K562 (cell line): Measurements from ENCODE around the gene PSRC1. TPM values are rescaled to one million over a fixed set of nuclear protein-coding genes. Genes with fewer than 3 reads are reported as not detected.

Source experiments
- ATAC-seq: fragments of 200-7000 bp; cut with Tn5 transposase; 3 replicates; pipeline ENCODE4 v1.9.1; 2020; ENCODE audit warnings: moderate library complexity
- BruUV-seq: library from RNA; stranded (reverse); fragments of 400-500 nt; replicated peaks from 2 replicates; lab custom pipeline; 2021; lab: Mats Ljungman, UMichigan
- CTCF ChIA-PET: fragments of 300-600 bp; formaldehyde crosslinking; extraction: SDS; loops from one replicate; lab custom pipeline; 2021; ENCODE audit warnings: low intra/inter-chr PET ratio; lab: Yijun Ruan, JAX
- POLR2A ChIA-PET: fragments of 300-600, 350-650 bp; sonication (Branson Sonifier 250); formaldehyde crosslinking; extraction: SDS; loops from one replicate; lab custom pipeline; 2021; ENCODE audit warnings: antibody characterized with exemption, inconsistent platforms; lab: Yijun Ruan, JAX
- DNase-seq, 4 experiments: peaks; one replicate each; pipeline versions ENCODE4 v3.0.0 to v3.0.0-alpha.2; 2011 to 2018; ENCODE audit warnings: low spot score in 3 of 4, mixed read lengths in 3 of 4; ENCODE audit errors: extremely low read depth in 1 of 4
- FAIRE-seq: peaks from 2 replicates; lab custom pipeline; 2011; peaks lifted over from hg19 to GRCh38; lab: Jason Lieb, UNC
- H2AFZ ChIP-seq: 2 replicates; pipeline ENCODE4 v1.6.0; 2011; ENCODE audit warnings: low read depth, low read length, control low read depth, inconsistent platforms
- H3K27ac ChIP-seq: fragments of 200-600 bp; 3 replicates; pipeline ENCODE4 v1.8.0; 2011; ENCODE audit warnings: low read depth, mild to moderate bottlenecking, control low read depth, inconsistent platforms, low read length, moderate library complexity, mixed read lengths; ENCODE audit errors: extremely low read depth
- H3K27me3 ChIP-seq, 2 experiments: fragments of 300-600 bp in 1 of 2; 2 replicates in 1 of 2; 3 replicates in 1 of 2; pipeline versions ENCODE4 v1.6.0 to v1.8.0; 2011; ENCODE audit warnings: inconsistent platforms in 2 of 2, low read length in 2 of 2, mild to moderate bottlenecking in 1 of 2, mixed read lengths in 1 of 2, moderate library complexity in 1 of 2; ENCODE audit not compliant: control insufficient read depth in 2 of 2, insufficient read depth in 2 of 2
- H3K36me3 ChIP-seq: fragments of 300-600 bp; 3 replicates; pipeline ENCODE4 v1.8.0; 2011; ENCODE audit warnings: mild to moderate bottlenecking, low read length, inconsistent platforms; ENCODE audit not compliant: control insufficient read depth, insufficient read depth
- H3K4me1 ChIP-seq, 2 experiments: fragments of 200-600 bp in 1 of 2; replicated peaks in 1 of 2; 2 replicates in 1 of 2; 3 replicates in 1 of 2; pipeline versions ENCODE4 v1.5.1 to v1.8.0; 2011; ENCODE audit warnings: inconsistent platforms in 2 of 2, low read length in 2 of 2, mild to moderate bottlenecking in 1 of 2, mixed read lengths in 1 of 2, moderate library complexity in 1 of 2; ENCODE audit not compliant: control insufficient read depth in 2 of 2, insufficient read depth in 2 of 2
- H3K4me2 ChIP-seq: 2 replicates; pipeline ENCODE4 v1.6.1; 2011; ENCODE audit warnings: low read length, control low read depth, inconsistent platforms, mixed read lengths; ENCODE audit not compliant: insufficient read depth
- H3K4me3 ChIP-seq: fragments of 200-600 bp; sonication (generic), shearing (Covaris generic); 2 replicates; pipeline ENCODE4 v1.5.1; 2016; ENCODE audit warnings: control low read depth, inconsistent platforms
- H3K79me2 ChIP-seq: fragments of 200-600 bp; 3 replicates; pipeline ENCODE4 v1.8.0; 2011; ENCODE audit warnings: low read length, inconsistent platforms; ENCODE audit not compliant: control insufficient read depth, insufficient read depth
- H3K9ac ChIP-seq, 2 experiments: 2 replicates each; pipeline versions ENCODE4 v1.6.0 to v1.6.1; 2011; ENCODE audit warnings: low read depth in 2 of 2, low read length in 2 of 2, control low read depth in 1 of 2, inconsistent platforms in 1 of 2, mild to moderate bottlenecking in 1 of 2, mixed read lengths in 1 of 2; ENCODE audit not compliant: insufficient read depth in 1 of 2
- H3K9me1 ChIP-seq: one replicate; pipeline ENCODE4 v1.6.0; 2011; ENCODE audit warnings: inconsistent platforms, mild to moderate bottlenecking, low read length, moderate library complexity; ENCODE audit not compliant: control insufficient read depth, insufficient read depth
- H3K9me3 ChIP-seq: replicated peaks from 2 replicates; pipeline ENCODE4 v1.5.1; 2011; ENCODE audit warnings: low read depth, low read length, inconsistent platforms; ENCODE audit not compliant: control insufficient read depth, insufficient read depth
- H4K20me1 ChIP-seq: replicated peaks from 2 replicates; pipeline ENCODE4 v1.6.1; 2011; ENCODE audit warnings: low read length, inconsistent platforms, mixed read lengths; ENCODE audit not compliant: control insufficient read depth, insufficient read depth
- CREB1 ChIP-seq, 2 experiments: sonication (generic) in 1 of 2; formaldehyde crosslinking in 1 of 2; IDR thresholded peaks; 2 replicates each; pipeline versions ENCODE4 v1.6.1 to v1.8.0; 2012 to 2022; ENCODE audit warnings: inconsistent platforms in 1 of 2, mild to moderate bottlenecking in 1 of 2, missing genetic modification reagents in 1 of 2, moderate library complexity in 1 of 2
- EHMT2 ChIP-seq: fragments of 450-650 bp; IDR thresholded peaks from 2 replicates; pipeline ENCODE4 v1.6.1; 2018; ENCODE audit warnings: antibody characterized with exemption
- HIVEP1 ChIP-seq: fragments of 250-450 bp; sonication (Bioruptor Pico); IDR thresholded peaks from 2 replicates; pipeline ENCODE4 v1.4.0; 2020; ENCODE audit warnings: mild to moderate bottlenecking
- NFXL1 ChIP-seq: fragments of 450-650 bp; formaldehyde crosslinking; IDR thresholded peaks from 2 replicates; pipeline ENCODE4 v1.4.0; 2021; ENCODE audit warnings: mild to moderate bottlenecking
- RBM14 ChIP-seq: fragments of 200-400 bp; formaldehyde crosslinking; IDR thresholded peaks from 2 replicates; pipeline ENCODE4 v1.6.1; 2018; ENCODE audit warnings: low read depth, mild to moderate bottlenecking, low read length, moderate library complexity, borderline replicate concordance; ENCODE audit not compliant: insufficient read depth
- ZKSCAN3 ChIP-seq: fragments of 250-450 bp; sonication (Bioruptor Pico); IDR thresholded peaks from 2 replicates; pipeline ENCODE4 v1.4.0; 2020
- ZNF232 ChIP-seq: sonication (generic); formaldehyde crosslinking; IDR thresholded peaks from 2 replicates; pipeline ENCODE4 v1.8.0; 2022; ENCODE audit warnings: mild to moderate bottlenecking, missing genetic modification reagents
- WGBS: fragments of 100-300 bp; shearing (Covaris generic); methylation state at CpG from one replicate; pipeline ENCODE4 v1.1.6; 2016; ENCODE audit warnings: low coverage, mixed read lengths; ENCODE audit not compliant: insufficient coverage; ENCODE audit errors: missing lambda C conversion rate; 5-methylcytosine and 5-hydroxymethylcytosine counted together
- in situ Hi-C: fragments of 300-500 bp; cut with MboI; formaldehyde crosslinking; loops from 4 replicates; pipeline ENCODE4 v1.15.0; 2018; ENCODE audit warnings: inconsistent platforms, mixed read lengths
- intact Hi-C: fragments of 100-400 bp; cut with micrococcal nuclease; formaldehyde crosslinking; loops from 2 replicates; pipeline ENCODE4 v1.14.2; 2022
- polyA plus RNA-seq, 8 experiments: library from polyadenylated mRNA; depleted of rRNA in 4 of 8; stranded (reverse) in 5 of 8; unstranded in 3 of 8; fragments of >200 nt; fragmentation: Nextera tagmentation in 2 of 8; fragmentation: Illumina TruSeq in 1 of 8; extraction: Ambion mirVana in 2 of 8; extraction: Trizol in 1 of 8; gene quantifications; 2 replicates each; pipeline versions ENCODE4 v1.2.1 to v1.2.3, GENCODE V29; 2011 to 2014; ENCODE audit warnings: inconsistent platforms in 1 of 8, missing spikeins in 1 of 8
- total RNA-seq, 7 experiments: library from RNA; depleted of rRNA in 6 of 7; stranded (reverse); fragments of >200 nt in 6 of 7; fragmentation: Illumina TruSeq in 2 of 7; extraction: Trizol in 2 of 7; gene quantifications; 2 replicates each; pipeline versions ENCODE4 v1.2.1 to v1.2.3, GENCODE V29; 2011 to 2021; ENCODE audit warnings: low replicate concordance in 1 of 7
- TF ChIP-seq, protein P1 (sequence below): fragments of 200-400 bp; formaldehyde crosslinking; IDR thresholded peaks from 2 replicates; pipeline ENCODE4 v1.6.1; 2017; ENCODE audit warnings: mild to moderate bottlenecking, low read depth, low read length, moderate library complexity
- TF ChIP-seq, protein P2 (sequence below): fragments of 450-650 bp; IDR thresholded peaks from 2 replicates; pipeline ENCODE4 v1.6.1; 2016; ENCODE audit warnings: borderline replicate concordance
- TF ChIP-seq, protein P3 (sequence below): fragments of 450-650 bp; IDR thresholded peaks from 2 replicates; pipeline ENCODE4 v1.6.1; 2016; ENCODE audit warnings: antibody characterized with exemption
- TF ChIP-seq, protein P4 (sequence below), 2 experiments: IDR thresholded peaks; 2 replicates each; pipeline ENCODE4 v1.6.1; 2012; ENCODE audit warnings: improper control_type of control experiment in 2 of 2, low read depth in 2 of 2, low read length in 2 of 2, borderline replicate concordance in 1 of 2
- TF ChIP-seq, protein P5 (sequence below): sonication (generic); formaldehyde crosslinking; IDR thresholded peaks from 2 replicates; pipeline ENCODE4 v1.5.0; 2020; ENCODE audit warnings: missing genetic modification reagents

The PSRC1 gene
- total and polyA plus RNA-seq, 9 of the 15 experiments (the other 6 are each of a cell fraction or from before 2014, with no cell fraction given): 6.5 to 65.2 (median 39.3) TPM

DNA sequence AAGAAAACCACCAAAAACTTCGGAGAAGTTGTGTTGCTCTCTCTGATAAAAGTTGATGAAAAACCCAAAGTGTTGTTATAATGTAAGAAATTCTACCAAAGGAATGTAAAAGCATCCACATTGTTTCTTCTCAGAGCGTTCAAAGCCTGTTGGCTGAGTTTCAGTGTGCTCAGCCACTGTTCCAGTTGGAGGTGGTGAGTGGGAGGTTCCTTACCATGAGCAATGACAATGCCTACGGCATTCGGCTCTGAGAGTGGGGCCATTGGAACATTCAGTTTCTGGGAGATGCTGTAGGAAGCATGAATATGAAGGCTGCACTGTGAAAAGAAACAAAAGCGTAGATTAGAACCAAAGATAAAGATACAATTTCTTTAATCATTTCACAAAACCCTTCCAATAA lies 44.3 kb upstream of the PSRC1 start:
- no peaks in the 10 kb centered on the region for H3K9me1 ChIP-seq
- no peak overlapping the region for H3K4me3 ChIP-seq
- no peaks in the 10 kb centered on the region for H3K4me1 ChIP-seq
- H3K79me2 ChIP-seq: no peaks in the 10 kb centered on the region
- intact Hi-C loops: no loop called here
- no peak for ATAC-seq
- DNase-seq: no peak
- in situ Hi-C loops: no loop called here
- H3K27me3 ChIP-seq: no peaks in the 10 kb centered on the region
- no peak overlapping the region for H3K9ac ChIP-seq
- peaks cover 11% of the 10 kb centered on the region for H3K9me3 ChIP-seq
- peaks cover 85% of the 10 kb centered on the region for H3K36me3 ChIP-seq
- H4K20me1 ChIP-seq: no peaks in the 10 kb centered on the region
- FAIRE-seq: no peak
- ChIA-PET CTCF (interaction anchor here (0.6 kb wide), 1 partner anchor 454 kb away, joined by 3 read pairs; no protein-coding TSS in a partner anchor), POLR2A (no interaction called here)
- H2AFZ ChIP-seq: no peak overlapping the region
- H3K27ac ChIP-seq: no peak overlapping the region
- no TSS peak for BruUV-seq
- WGBS: 98% methylated on average over 5 of the region's 5 CpGs
- H3K4me2 ChIP-seq: no peak overlapping the region
- TF ChIP-seq, protein P1, sequence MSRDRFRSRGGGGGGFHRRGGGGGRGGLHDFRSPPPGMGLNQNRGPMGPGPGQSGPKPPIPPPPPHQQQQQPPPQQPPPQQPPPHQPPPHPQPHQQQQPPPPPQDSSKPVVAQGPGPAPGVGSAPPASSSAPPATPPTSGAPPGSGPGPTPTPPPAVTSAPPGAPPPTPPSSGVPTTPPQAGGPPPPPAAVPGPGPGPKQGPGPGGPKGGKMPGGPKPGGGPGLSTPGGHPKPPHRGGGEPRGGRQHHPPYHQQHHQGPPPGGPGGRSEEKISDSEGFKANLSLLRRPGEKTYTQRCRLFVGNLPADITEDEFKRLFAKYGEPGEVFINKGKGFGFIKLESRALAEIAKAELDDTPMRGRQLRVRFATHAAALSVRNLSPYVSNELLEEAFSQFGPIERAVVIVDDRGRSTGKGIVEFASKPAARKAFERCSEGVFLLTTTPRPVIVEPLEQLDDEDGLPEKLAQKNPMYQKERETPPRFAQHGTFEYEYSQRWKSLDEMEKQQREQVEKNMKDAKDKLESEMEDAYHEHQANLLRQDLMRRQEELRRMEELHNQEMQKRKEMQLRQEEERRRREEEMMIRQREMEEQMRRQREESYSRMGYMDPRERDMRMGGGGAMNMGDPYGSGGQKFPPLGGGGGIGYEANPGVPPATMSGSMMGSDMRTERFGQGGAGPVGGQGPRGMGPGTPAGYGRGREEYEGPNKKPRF: no peak
- no peak for TF ChIP-seq ZKSCAN3 (CRISPR knock-in tag)
- TF ChIP-seq EHMT2: no peak
- TF ChIP-seq, protein P2, sequence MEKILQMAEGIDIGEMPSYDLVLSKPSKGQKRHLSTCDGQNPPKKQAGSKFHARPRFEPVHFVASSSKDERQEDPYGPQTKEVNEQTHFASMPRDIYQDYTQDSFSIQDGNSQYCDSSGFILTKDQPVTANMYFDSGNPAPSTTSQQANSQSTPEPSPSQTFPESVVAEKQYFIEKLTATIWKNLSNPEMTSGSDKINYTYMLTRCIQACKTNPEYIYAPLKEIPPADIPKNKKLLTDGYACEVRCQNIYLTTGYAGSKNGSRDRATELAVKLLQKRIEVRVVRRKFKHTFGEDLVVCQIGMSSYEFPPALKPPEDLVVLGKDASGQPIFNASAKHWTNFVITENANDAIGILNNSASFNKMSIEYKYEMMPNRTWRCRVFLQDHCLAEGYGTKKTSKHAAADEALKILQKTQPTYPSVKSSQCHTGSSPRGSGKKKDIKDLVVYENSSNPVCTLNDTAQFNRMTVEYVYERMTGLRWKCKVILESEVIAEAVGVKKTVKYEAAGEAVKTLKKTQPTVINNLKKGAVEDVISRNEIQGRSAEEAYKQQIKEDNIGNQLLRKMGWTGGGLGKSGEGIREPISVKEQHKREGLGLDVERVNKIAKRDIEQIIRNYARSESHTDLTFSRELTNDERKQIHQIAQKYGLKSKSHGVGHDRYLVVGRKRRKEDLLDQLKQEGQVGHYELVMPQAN: no peak
- TF ChIP-seq, protein P3, sequence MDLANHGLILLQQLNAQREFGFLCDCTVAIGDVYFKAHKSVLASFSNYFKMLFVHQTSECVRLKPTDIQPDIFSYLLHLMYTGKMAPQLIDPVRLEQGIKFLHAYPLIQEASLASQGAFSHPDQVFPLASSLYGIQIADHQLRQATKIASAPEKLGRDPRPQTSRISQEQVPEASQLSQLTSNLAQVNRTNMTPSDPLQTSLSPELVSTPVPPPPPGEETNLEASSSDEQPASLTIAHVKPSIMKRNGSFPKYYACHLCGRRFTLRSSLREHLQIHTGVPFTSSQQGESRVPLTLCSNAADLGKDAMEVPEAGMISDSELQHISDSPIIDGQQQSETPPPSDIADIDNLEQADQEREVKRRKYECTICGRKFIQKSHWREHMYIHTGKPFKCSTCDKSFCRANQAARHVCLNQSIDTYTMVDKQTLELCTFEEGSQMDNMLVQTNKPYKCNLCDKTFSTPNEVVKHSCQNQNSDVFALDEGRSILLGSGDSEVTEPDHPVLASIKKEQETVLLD: no peak
- TF ChIP-seq HIVEP1 (CRISPR knock-in tag): no peak
- no peak for TF ChIP-seq NFXL1 (CRISPR knock-in tag)
- no peak for TF ChIP-seq RBM14
- TF ChIP-seq, protein P4, sequence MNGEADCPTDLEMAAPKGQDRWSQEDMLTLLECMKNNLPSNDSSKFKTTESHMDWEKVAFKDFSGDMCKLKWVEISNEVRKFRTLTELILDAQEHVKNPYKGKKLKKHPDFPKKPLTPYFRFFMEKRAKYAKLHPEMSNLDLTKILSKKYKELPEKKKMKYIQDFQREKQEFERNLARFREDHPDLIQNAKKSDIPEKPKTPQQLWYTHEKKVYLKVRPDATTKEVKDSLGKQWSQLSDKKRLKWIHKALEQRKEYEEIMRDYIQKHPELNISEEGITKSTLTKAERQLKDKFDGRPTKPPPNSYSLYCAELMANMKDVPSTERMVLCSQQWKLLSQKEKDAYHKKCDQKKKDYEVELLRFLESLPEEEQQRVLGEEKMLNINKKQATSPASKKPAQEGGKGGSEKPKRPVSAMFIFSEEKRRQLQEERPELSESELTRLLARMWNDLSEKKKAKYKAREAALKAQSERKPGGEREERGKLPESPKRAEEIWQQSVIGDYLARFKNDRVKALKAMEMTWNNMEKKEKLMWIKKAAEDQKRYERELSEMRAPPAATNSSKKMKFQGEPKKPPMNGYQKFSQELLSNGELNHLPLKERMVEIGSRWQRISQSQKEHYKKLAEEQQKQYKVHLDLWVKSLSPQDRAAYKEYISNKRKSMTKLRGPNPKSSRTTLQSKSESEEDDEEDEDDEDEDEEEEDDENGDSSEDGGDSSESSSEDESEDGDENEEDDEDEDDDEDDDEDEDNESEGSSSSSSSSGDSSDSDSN (IDR thresholded peaks at IDR 0.05; ENCODE audit: borderline replicate concordance in 1 of 2, low read depth in 2 of 2, low read length in 2 of 2): no peak
- no peak for TF ChIP-seq ZNF232
- TF ChIP-seq, protein P5, sequence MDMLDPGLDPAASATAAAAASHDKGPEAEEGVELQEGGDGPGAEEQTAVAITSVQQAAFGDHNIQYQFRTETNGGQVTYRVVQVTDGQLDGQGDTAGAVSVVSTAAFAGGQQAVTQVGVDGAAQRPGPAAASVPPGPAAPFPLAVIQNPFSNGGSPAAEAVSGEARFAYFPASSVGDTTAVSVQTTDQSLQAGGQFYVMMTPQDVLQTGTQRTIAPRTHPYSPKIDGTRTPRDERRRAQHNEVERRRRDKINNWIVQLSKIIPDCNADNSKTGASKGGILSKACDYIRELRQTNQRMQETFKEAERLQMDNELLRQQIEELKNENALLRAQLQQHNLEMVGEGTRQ (CRISPR knock-in tag): no peak
- no peak for TF ChIP-seq CREB1 (IDR thresholded peaks at IDR 0.05)
- TF ChIP-seq CREB1 (CRISPR knock-in tag; IDR thresholded peaks at IDR 0.05): no peak
